Coronary artery (tissue), 2 donors: ENCODE results near the gene NLGN1.

ENCODE experiments used
- DNase-seq: peaks from one replicate; pipeline ENCODE4 v3.0.0-alpha.2; 2017; ENCODE audit warnings: low spot score
- H3K27ac ChIP-seq, 2 donors: fragments of 200-600 bp; sonication (generic); one replicate each; pipeline ENCODE4 v1.5.1; 2016 to 2019
- H3K4me3 ChIP-seq: fragments of 200-600 bp; sonication (generic); 2 replicates; pipeline ENCODE4 v1.5.1; 2016; ENCODE audit warnings: mild to moderate bottlenecking, moderate library complexity
- TF ChIP-seq, protein P1 (sequence below): fragments of 200-600 bp; sonication (generic); IDR thresholded peaks from one replicate; pipeline ENCODE4 v1.5.1; 2019; ENCODE audit warnings: antibody characterized with exemption

The NLGN1 gene

DNA sequence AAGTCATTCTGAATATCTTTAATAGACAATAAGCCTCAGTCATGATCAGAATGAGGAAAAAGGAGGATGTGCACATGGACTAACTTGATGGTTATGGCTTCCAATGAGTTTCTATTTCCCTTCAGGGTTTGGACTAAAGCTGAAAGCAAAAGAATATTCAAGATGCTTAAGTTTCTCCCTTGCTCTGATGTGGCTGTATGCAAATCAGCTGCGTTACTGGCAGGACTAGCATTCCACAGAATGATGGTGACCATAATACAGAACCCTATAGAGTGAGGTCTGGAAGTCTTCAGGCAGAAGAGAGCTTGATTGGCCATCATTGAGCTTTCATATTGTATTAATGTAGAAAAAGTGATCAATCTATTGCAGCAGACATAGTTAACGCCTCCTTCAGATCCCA is 466.0 kb downstream of the NLGN1 start:
- Histone ChIP-seq H3K27ac (no peak overlapping the region), H3K4me3 (no peak overlapping the region)
- TF ChIP-seq, protein P1, sequence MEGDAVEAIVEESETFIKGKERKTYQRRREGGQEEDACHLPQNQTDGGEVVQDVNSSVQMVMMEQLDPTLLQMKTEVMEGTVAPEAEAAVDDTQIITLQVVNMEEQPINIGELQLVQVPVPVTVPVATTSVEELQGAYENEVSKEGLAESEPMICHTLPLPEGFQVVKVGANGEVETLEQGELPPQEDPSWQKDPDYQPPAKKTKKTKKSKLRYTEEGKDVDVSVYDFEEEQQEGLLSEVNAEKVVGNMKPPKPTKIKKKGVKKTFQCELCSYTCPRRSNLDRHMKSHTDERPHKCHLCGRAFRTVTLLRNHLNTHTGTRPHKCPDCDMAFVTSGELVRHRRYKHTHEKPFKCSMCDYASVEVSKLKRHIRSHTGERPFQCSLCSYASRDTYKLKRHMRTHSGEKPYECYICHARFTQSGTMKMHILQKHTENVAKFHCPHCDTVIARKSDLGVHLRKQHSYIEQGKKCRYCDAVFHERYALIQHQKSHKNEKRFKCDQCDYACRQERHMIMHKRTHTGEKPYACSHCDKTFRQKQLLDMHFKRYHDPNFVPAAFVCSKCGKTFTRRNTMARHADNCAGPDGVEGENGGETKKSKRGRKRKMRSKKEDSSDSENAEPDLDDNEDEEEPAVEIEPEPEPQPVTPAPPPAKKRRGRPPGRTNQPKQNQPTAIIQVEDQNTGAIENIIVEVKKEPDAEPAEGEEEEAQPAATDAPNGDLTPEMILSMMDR = no peak
- no peak for DNase-seq

DNA sequence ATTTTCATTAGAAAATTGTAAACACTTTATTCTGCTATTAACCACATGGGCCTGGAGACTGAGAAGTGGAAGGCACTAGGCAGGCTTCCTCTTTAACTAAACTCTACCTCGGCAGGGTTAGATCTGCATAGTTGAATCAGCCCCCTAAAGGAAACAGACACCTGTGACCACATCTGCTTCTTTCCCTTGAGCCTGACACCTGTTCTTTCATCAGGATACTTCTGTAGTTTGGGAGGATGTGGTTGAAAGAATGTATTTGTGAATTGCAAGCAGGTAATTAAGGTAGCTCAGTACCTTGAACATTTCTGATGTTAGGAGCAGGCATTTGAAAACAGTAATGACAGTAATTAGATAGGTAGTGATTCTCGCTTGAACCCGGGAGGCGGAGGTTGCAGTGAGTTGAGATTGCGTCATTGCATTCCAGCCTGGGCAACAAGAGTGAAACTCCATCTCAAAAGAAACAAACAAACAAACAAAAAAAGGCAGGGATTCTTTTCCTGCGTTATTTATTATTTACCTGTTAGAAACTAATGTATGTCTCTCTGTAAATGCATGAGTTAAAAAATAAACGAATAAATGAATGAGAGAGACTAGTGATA is 468.5 kb downstream of the NLGN1 start:
- Histone ChIP-seq H3K27ac (no peak overlapping the region), H3K4me3 (no peak overlapping the region)
- TF ChIP-seq, protein P1 = no peak
- no peak for DNase-seq

DNA sequence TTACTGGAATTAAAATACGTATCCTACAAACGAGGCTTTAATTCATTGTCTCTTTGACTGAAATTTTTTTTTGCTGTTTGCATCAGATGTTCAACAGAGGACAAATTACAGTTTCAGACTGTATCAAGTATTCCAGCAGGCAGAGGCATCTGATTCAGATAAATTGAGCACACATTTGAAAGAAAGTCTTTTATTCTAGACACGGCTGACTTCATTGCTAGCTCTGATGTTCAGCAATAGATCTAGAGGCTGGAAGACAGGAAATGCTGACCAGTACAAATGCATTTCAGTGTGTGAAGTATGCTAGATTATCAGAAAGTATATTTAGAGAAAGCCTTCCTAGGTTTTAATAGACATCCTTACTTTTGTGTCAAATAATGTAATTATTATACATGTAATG is 472.2 kb downstream of the NLGN1 start:
- no peak overlapping the region for H3K27ac ChIP-seq
- TF ChIP-seq, protein P1 = no peak
- H3K4me3 ChIP-seq = no peak overlapping the region
- no peak for DNase-seq

DNA sequence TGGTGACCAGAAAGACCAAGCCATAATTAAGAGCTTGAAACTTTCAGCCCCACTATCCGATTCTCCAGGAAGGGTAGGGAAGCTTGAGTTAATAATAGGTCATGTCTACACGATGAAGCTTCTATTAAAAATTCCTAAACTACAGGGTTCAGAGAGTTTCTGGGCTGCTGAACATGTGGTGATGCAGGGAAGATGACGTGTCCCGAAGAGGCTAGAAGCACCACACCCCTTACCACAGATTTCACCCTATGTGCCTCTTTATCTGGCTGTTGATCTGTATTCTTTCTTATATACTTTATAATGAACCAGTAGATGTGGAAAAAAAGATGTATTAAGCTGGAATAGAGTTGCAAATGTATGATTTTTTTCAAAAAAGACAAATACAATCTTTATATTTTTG is 473.4 kb downstream of the NLGN1 start:
- TF ChIP-seq, protein P1 = no peak
- H3K27ac ChIP-seq = no peak overlapping the region
- DNase-seq = no peak
- no peak overlapping the region for H3K4me3 ChIP-seq

DNA sequence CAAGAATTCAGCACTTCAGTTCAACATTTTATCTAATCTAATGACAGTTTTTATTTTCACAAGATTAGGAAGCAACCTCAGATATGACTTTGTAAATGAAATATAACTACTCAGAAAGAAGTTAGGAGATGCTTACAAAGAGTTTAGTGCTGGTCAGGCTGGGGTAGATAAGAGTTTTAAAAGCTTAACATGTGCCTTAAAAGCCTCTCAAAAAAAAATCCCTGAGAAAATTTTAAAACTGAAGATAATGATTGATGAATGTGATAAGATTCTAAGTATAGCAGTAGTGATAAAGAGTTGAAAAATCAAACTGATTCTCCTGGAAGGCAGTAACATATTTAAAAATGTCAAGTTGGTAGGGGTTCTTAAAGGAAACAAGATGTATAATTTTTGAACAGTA is 478.2 kb downstream of the NLGN1 start:
- DNase-seq = no peak
- Histone ChIP-seq H3K4me3 (no peak overlapping the region), H3K27ac (no peak overlapping the region)
- TF ChIP-seq, protein P1 = no peak

DNA sequence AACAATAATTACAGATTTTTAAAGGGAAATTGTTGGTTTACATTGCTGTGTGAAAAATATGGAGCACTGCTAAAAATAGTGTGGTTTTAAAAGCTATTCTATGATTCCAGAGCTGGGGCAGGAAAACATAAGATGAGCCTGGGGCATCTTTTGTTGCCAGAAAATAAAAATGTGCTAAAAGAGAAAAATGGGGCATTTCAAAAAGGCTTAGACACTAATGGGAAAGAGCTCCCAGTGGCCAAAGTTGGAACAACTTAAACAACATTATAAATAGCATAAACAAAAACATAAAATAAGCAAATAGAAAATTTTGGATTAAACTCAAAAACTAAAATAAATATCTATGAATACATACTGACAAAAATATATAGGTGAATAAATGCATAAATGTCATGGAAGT is 478.9 kb downstream of the NLGN1 start:
- DNase-seq = no peak
- TF ChIP-seq, protein P1 = no peak
- Histone ChIP-seq H3K4me3 (no peak overlapping the region), H3K27ac (no peak overlapping the region)

DNA sequence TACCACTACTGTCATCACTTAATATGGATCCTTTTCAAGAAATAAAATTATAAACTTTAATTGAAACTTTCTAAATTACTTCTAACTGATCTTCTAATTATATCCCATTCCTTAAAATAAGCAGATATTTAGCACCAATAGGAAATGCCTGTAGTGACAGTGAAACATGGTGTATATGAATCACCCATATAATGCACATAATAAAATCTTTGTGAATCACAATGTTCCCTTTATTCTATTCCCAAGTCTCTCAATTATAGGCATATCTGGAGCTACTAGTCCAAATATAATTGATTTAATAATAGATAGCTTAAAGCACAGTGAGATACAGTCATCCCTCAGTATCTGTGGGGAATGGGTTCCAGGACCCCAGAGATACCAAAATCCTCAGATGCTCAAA is 490.3 kb downstream of the NLGN1 start:
- H3K27ac ChIP-seq = no peak overlapping the region
- no peak overlapping the region for H3K4me3 ChIP-seq
- TF ChIP-seq, protein P1 = no peak
- no peak for DNase-seq
